GM12801 (cell line): ENCODE results near the gene FRMPD3.

ENCODE experiments used
- CTCF ChIP-seq: IDR thresholded peaks from one replicate; pipeline ENCODE4 v1.5.1; 2011; ENCODE audit warnings: control low read depth; ENCODE audit not compliant: insufficient read length; ENCODE audit errors: extremely low read depth

FRMPD3 gene

GRCh38 chrX:107448998-107449835 is at the start of gene FRMPD3:
Gene FRMPD3, plus strand, starts transcription at chrX:107449652. Its CDS starts 76,937 bp downstream, at chrX:107526589.
- no peak for TF ChIP-seq CTCF

GRCh38 chrX:107420571-107420970 is 28.9 kb upstream of the FRMPD3 start:
- no peak for TF ChIP-seq CTCF

DNA sequence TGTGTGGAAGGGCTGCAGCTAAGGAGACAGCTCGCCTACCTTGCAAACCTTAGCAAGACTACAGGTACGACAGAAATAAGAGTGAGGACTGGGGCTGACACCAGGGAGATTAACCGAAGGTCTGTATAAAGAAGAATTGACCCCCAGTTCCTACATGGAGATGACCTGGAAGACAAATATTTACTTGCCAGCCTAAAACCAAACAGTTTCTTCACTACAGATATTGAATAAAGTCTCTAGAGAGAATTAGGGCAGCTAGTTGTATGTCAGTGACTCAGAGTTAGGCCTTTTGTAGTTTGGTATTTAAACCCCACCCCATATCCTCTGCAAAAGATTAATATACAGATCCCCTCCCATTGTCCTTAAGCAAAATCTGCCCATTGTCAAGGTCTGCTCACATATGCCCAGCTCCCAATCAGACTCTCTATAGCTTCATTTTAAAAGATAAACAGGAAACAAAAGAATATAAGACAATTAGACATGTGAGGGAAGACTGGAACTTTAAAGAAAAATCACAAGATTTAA is 28.1 kb upstream of the FRMPD3 start:
- no peak for TF ChIP-seq CTCF

DNA sequence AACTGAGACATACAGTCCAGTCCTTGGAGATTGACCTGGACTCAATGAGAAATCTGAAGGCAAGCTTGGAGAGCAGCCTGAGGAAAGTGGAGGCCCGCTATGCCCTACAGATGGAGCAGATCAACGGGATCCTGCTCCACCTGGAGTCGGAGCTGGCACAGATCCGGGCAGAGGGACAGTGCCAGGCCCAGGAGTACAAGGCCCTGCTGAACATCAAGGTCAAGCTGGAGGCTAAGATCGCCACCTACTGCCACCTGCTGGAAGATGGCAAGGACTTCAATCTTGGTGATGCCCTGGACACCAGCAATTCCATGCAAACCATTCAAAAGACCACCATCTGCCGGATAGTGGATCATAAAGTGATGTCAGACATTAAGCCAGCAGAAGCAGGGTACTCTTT is 20.4 kb upstream of the FRMPD3 start:
- TF ChIP-seq CTCF = no peak

DNA sequence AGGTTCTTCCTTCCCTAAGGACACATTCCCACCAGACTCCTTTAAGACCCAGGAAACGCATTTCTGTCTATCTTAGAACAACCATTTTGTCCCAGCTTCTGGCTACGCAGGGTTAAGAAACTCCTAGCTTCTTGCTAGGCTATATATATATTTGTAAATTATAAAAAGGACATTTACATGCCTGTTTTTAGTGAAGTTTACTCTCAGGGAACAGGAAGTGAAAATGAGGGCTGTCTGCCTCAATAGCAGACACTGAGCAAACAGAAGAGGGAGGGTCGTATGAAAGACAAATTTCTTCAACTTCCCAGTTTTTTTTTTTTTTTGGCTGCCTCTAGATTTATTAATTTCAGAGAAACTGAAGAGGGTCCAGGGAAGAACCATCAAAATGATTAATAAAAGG is 9.3 kb upstream of the FRMPD3 start:
- TF ChIP-seq CTCF = no peak

DNA sequence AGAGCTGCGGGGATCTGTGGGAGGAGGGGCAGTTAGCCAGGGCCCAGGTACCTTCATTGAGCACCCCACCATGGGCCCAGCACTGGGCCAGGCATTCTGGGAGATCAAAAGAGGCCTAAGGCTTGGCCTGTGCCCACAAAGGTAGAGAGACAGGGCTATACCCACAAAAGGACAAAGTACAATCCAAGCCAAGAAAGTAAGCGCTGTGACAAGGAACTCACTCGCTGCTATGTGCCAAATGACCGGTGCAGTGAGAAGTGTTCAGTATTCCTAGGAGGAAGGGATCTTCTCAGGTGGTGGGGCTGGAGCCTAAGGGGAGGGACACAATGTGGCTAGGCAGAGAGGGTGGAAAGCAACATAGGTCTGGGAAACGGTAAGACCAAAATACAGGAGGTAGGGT is 8.8 kb upstream of the FRMPD3 start:
- no peak for TF ChIP-seq CTCF

- no peak for TF ChIP-seq CTCF
These were observed 6.4 kb upstream of the FRMPD3 start for GRCh38 chrX:107442914-107443527.
